NCI-H524 (cell line): ENCODE data around the gene TMEM117.

Source experiments
- DNase-seq, 2 experiments: peaks; one replicate each; lab custom pipeline; 2025; lab: John Stamatoyannopoulos, UW

Gene TMEM117

DNA sequence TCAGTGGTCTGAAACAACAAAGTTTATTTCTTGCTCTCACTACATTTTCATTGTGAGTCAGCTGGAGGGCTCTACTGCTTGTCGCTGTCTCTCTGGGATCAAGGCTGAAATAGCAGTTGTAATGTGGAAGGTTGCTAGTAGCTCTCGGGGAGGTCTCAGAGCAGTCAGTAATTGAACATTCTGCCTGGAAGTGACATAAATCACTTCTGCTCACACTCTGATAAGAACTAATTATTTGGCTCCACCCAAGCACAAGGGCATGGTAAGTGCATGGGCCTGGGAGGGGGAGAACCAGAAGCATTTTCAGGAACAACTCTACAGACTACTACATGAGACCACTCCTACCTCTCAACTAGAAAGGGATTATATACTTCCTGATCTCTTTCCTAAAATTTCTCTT, 128.2 kb downstream of the TMEM117 start:
- no peak for DNase-seq

DNA sequence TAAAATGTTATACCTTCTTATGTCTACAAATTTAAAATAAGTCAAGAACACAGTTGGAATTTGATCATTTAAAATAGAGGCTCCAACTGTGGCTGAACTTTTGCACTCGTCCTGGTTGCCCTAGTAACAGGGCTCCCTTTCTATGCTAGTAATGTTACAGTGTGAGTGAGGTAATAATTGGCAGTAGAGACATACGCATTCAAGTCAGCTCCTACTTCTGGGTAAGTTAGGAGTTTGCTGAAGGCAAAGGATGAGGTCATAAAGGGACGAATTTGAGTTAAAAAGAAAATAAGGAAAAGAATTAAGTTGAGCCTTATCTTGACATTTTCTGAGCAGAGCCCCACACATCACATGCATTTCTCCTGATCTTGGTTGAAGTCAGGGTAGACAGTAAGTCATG, 129.1 kb downstream of the TMEM117 start:
- DNase-seq: no peak

DNA sequence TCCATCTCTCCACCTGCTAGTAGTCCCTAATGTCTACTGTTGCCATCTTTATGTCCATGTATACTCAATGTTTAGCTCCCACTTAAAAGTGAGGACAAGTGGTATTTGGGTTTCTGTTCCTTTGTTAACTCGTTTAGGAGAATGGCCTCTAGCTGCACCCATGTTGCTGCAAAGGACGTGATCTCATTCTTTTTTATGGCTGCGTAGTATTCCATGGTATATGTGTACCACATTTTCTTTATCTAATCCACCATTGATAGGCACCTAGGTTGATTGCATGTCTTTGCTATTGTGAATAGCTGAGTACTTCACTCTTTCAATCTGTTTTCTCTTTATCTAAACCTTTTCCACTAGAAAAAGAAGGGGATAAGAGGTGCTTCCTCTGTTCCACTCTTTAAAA, 130.0 kb downstream of the TMEM117 start:
- no peak for DNase-seq

DNA sequence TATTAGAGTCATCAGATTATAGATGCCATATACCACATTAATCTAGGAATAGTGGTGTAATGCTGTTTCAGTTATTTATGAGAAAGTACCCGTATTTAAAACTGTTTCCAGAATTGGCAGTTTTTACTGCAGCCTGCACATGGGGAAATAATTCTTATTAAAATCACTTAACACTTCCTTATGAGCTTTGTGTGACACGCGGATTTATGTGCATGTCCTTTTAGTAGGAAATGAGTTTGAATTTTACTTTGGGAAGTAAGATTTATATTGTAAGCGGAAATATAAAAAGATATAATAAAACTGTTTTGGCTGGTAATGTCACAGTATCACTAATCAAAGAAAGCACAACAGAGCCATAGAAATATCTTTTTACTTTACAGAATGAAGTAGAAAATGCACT, 132.9 kb downstream of the TMEM117 start:
- DNase-seq: no peak

DNA sequence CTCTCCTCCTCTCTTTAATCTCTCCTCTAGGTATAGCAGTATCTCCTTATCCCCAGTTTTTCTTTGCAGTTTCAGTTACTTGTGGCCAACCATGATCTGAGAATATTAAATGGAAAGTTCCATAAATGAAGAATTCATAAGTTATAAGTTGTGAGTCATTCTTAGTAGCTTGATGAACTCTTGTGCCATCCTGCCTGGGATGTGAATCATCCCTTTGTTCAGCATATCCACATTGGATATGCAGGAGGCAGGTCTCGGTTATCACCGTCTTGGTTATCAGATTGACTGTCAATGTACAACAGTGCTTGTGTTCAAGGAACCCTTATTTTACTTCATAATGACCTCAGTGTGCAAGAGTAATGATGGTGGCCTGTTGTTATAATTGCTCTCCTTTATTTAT, 134.0 kb downstream of the TMEM117 start:
- no peak for DNase-seq

DNA sequence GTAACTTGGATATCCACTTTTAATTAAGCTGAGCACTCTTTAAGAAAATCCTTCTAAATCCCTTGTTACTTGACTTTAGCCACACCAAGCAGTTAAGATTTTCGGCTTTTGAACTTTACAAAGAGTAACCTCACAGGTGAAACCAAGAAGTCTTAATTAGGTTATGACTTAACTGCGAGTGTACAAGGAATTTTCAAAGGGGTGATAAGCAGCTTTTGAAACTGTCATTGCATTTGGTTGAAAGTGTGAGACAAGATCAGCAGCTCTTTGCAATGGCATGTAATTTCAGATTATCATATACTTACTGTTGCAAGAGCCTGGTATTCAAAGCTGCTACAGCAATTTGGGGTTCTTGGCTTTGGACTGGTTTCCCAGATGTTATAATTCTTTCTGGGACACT, 137.5 kb downstream of the TMEM117 start:
- DNase-seq: no peak

DNA sequence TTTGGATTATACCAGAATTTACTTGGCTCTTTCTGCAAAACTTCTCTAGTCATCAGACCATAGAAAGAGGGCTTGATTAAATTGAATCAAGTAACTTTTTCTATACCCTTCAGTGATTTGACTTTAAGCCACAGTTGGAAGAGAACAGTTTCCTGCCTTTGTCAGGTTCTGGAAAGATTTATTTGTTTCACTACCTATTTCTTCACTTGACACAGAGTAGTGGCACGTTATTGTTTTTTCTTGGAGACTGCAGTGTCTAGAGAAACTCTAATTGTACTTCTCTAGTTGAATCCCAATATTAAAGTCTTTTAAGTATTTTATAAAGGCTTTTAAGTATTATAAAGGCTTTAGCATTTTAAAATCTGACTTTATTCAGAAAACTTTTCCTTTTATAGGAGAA, 138.1 kb downstream of the TMEM117 start:
- DNase-seq: no peak

DNA sequence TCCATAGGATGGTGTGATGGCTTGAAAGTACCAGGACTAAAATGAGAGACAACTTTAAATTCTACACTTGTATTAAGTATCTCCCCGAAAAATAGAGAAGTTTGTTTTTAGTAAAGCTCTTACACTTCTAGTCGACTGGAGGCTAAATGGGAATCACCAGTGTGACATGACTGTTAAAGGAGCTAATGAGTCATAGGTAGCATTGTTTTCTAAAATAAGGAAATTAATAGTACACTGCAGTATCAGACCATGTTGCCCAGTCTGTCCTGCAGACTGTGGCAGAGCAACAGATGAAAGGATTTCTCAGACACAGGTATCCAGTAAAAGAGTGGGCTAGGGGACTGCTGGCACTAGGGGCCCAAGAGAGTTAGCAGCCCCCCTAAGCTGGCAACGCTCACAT, 140.1 kb downstream of the TMEM117 start:
- DNase-seq: no peak

DNA sequence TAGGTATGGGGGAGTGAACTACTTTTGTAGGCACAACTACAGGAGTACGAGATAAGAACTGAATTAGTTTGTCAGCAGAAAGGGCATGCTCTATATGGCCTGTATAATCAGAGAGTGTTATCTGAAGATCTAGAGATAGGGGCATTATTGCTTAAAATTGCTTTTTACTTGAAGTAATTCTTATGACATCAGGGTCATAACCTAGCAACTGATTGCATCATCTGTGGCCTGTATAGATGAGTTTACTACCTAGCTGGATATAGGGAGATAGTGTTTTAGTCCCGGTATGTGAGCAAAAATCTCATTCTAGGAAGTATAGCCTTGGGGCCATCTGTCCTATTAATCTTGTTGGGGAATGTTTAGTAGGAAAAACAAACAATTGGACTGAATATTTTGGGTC, 142.7 kb downstream of the TMEM117 start:
- no peak for DNase-seq

DNA sequence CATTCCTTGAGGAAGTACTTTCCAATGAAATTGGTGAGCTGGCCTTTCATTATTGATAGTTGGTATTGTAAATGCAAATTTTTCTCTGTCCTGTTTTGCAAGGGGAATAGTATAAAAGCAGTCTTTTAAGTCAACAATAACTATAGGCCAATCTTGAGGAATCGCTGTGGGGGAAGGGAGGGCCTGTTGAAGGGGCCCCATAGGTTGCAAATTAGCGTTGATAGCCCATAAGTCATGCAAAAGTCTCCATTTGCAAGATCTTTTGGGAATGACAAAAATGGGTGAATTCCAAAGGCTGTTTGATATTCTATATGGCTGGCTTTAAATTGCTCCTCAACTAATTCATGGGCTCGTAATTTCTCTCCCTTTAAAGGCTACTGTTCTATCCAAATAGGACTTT, 143.6 kb downstream of the TMEM117 start:
- DNase-seq: no peak

DNA sequence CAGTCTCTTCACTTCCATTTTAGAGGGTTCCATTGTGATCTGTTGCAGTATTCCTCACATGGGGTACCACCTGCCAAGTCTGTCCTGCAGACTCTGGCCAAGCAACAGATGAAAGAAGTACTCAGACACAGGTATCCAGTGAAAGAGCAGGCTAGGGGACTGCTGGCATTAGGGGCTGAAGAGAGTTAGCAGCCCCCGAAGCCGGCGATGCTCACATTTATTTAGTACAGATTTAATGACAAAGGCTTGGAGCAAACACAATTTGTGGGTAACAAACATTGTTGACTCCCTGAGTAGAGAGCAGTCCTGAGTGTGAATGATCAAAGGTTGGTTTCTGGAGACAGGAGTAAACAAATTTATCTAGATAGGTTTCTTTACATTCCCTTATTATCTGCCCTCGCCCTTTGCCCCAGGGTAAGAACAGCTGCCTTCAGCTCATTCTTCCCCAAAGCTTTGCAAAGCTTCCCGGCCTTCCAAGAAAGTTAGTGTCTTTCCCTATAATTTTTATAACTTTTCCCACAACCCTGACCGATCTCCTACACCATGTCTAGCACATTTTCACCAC, 144.8 kb downstream of the TMEM117 start:
- DNase-seq: no peak

DNA sequence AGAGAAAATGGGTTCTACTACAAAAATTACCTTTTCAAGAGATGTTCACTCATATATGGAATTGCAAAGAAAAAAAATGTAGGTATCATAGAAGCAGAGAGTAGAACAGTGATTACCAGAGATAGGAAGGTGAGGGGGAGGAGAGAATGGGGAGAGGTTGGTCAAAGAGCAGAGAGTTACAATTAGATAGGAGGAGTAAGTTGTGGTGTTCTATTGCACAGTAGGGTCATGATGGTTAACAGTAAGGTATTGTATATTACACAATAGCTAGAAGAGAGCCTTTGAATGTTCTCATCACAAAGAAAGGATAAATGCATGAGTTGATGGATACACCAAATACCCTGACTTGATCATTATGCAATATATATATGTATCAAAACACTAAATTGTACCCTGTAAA, 145.8 kb downstream of the TMEM117 start:
- DNase-seq: no peak

DNA sequence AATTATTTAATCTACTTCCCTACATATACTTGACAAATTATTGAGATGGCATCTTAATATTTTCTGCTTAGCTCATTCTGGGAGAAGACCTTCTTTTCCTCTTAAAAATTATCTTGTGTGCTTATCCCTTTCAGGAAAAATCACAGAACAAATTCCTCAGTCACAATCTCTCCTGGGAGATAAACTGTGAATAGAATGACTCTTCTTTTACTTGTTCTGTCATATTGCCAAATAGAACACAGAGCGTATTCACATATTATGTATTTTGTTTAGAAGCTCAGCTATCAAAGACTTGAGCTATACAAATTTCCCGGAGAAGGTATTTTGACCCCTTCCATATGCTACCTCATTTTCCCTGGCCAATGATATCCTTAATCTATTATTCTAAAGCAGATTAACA, 146.7 kb downstream of the TMEM117 start:
- DNase-seq: no peak

DNA sequence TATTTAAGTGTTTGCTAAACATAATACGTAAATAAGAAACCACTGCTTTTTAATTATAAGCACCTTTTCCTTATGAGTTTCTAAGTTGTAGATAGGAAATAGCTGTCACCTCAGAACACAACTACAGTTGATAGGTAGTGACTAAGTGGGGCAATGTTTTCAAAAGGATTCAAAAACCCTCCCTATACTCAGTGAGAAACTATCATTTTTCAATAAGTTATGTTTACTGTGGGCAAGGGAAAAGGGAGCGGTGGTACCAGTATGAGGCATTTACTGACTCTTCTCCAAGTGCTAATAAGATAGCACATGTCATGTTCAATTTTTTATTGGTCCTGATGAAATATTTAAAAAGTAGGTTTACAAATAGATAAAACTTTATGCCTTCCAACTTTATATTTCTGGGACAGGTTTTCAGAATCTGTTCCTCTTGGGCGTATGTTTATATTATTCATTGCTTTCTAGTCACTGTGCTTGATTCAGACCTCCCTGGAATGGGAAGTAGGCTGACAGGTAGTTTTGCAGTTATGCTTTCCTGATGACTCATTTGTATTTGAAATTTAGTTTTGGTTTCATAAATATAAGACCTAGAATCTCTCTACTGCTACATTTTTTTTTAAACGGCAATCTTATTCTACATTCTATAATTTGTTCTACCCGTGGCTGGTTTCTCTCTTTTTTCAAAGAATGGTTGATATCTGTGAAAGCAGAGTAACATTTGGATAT, 153.1 kb downstream of the TMEM117 start:
- DNase-seq: no peak

DNA sequence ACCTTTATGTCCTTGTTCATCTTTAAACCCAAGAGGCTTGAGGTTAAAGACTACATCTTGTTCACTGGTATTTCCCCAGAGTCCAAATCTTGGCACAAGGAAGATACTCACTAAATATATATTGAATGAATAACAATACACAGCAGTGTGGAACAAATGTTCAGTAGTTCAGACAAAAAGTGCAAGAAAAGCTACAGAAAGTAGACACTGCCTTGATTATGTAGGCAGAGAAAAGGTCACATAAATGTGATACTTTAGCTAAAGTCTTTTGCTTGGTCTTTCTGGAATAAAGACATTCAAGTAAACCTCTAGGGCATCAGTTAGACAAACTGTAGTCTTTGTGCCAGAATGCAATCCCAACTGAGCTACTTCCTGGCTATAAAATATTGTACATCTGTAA, 157.0 kb downstream of the TMEM117 start:
- no peak for DNase-seq

DNA sequence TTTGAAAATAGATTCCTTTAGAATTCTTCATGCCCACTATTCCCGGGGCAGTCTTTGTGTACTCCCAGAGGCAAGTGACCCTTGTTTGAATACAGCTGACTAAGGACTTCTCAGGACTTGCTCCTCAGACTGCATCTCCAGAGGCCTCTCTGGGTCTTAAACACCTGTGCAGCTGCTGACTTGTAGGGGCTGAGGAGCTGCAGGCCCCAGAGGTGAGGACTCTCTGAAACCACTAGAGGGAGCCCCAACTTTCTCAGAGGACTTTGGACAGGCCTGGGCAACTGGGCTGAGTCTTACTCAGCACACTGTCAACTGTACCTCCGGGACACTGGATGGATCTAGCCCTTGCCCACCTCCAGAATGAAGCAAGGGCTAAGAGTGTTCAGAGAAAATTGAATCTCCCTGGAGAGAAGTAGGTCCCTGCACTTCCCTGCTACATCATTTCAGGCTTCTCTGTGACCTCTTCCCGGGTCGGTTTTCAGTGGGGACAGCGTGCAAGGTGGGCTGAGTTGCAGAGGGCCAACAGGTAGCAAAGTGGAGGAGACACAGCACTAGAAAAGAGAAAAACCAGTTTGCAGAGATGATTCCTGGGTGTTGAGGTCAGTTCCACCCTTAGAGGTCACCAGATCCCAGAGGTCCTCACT, 164.6 kb downstream of the TMEM117 start:
- DNase-seq: peak; percentile 24 to 66

DNA sequence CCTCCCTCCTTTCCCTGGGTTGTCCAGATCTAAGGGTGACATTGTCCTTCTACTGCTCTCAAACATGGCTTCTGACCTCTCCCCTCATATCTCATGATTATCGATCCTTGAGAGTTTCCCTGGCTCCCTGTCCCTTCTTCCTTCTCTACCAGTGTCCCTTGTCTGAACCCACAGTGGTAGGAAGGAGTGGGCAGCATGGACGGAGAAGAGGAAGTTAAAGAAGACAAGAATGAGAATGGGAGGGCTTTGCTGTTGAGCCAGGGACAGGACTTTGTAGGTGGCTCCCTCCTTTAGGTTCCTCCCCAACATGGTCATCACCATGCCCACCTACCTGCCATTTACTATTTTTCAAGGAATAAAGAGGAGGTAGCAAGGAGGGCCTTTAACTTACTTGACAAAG, 166.7 kb downstream of the TMEM117 start:
- DNase-seq: no peak

DNA sequence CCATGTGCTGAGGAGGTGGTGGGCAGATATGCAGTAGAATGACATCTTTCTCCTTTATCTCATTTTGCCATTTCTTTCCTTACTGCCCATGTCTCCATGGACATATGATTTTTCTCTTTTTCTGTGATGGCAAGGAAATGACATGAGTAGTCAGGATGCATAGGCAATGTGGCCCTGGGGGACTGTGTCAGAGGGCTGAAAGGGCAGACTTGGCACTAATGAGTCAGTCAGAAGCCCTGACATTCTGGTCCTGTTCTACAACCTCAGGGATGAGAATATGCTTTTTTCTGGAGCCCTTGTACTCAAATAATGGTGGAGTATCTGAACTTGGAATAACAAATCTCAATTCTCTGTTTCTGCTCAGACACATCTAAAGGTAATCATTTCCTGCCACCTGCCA, 167.8 kb downstream of the TMEM117 start:
- DNase-seq: no peak

DNA sequence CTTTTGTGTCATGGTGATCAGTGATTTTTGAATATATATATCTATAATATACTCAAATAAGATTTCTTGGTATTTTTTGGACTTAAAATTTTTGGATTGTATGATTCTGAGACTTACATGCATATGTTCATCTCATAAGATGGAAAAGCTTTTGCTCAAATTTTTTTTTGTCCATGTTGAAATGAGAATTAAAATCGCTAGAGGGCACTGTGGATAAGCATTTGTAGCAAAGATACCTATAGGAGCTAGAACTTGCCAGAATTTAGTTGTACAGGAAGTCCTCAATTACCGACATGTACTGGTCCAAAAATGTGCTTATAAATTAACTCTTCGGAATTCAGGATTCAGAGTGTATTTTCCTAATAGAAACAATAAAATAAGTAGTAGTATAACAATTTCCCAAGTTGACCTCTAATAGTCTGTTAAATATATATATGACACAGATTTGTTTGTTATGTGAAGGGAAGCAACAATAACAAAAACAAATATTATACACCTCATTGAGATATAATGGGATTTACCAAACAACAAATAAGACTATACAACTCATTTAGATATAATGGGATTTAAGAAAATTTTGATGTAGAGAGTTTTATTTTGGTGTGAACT, 179.6 kb downstream of the TMEM117 start:
- peak; percentile 9 to 67 for DNase-seq

DNA sequence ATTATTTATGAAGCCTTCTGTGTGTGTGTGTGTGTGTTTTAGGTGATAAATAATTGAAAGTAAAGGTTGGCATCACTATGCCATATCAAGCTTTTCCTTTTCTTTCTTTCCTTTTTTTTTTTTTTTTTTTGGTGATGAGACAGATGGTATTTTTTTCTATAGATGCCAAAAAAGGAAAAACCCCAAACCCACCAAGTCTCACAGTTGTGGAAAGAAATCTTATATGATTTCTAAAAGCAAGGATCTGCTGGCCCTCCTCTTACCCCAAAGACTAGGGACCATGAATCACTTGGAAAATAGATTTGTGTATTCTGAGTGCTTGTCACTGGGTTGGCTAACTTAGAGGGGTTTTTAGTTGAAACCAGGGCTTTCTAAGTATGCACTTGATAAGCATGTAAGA, 181.3 kb downstream of the TMEM117 start:
- DNase-seq: no peak

DNA sequence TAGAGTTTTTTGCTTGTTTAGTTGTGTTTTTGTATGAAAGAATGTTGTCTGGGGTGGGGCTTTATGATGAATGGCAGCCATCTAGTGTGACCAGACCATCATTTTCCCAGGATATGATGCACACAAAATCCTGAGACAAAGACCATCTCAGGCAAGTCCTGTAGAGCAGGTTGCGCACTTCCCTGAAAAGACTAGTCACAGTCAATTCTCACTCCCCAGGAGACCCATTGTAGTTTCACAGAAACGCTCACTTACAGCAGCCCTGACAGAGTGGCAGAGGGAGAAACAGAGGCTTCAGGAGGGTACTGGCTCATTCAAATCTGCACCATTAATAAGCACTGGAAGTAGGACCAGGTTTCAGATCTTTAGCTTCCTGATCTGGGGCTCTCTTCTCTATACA, 183.2 kb downstream of the TMEM117 start:
- DNase-seq: no peak

DNA sequence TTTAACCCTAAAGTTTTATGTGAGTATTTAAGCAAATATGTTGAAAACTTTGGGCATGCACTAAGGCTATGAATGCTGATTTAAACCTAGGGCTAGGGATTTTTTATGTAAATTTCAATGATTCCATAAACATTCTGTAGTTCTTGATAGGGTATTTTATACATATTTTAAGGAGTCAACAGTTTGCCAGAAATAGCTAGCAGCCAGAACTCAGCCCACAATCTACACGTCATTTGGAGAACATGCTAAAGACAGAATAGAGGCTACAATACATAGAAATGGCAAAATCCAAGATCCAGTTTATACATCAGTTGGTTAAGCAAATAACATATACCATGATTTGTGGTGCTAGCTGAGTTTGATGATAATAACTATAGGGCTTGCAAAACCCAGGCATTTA, 184.7 kb downstream of the TMEM117 start:
- DNase-seq: no peak

DNA sequence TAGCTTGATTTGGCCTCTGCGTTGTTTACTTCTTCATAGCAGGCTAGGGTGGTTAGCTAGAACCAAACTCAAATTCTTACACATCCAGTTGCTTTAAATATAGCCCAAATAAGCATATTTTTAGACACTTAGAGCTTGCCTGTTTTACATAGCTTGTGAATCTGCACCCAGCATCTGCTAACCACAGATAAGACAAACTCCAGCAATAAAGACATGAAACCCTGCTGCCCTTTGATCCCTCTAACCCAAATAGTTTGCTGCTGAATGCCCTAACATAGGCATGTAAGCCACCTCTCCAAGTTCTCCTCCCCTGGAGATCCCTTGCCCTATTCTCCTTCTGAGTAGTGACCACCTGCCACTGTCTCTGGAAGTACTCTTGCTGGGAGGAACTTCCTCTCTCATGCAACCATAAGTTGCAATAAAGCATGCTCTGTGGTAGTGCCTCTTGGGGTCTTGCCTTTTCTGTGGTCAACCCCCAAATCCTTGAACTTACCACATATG, 185.6 kb downstream of the TMEM117 start:
- DNase-seq: no peak
